DND-41 (cell line): ENCODE data around the gene NPS.

Experiments used
- CTCF ChIP-seq: IDR thresholded peaks from 2 replicates; pipeline ENCODE4 v1.5.1; 2012; ENCODE audit warnings: borderline replicate concordance, low read length, moderate library complexity, mild to moderate bottlenecking; ENCODE audit not compliant: poor library complexity, severe bottlenecking; ENCODE audit errors: extremely low read depth
- EZH2 ChIP-seq: IDR thresholded peaks from 3 replicates; pipeline ENCODE4 v1.6.1; 2012; ENCODE audit warnings: borderline replicate concordance, low read depth, mild to moderate bottlenecking, moderate library complexity, low read length, inconsistent platforms; ENCODE audit not compliant: severe bottlenecking

- TF ChIP-seq EZH2 (no peak), CTCF (no peak)
Measured at GRCh38 chr10:127548022-127548421, 1.1 kb upstream of the NPS start.
